Psoas muscle (tissue), 8 donors: Measurements from ENCODE around the gene ETDC. TPM values are rescaled to one million over a fixed set of nuclear protein-coding genes. Genes with fewer than 3 reads are reported as not detected.
"Not testable (repeated sequence)": the region's sequence is repeated elsewhere in the genome, so short reads cannot be mapped to it uniquely, and the experiment has no call there.

Source experiments
- ATAC-seq, 4 donors: fragments of 200-7000 bp; cut with Tn5 transposase; one replicate each; pipeline ENCODE4 v1.9.1; 2020; ENCODE audit warnings: moderate library complexity in 3 of 4, mild to moderate bottlenecking in 2 of 4
- DNase-seq, 2 donors: peaks; one replicate each; pipeline ENCODE4 v3.0.0-alpha.2; 2020
- H3K27ac ChIP-seq: fragments of 200-600 bp; one replicate; pipeline ENCODE4 v1.8.0; 2022
- H3K27me3 ChIP-seq, 3 donors: fragments of 200-600 bp in 1 of 3; one replicate each; pipeline versions ENCODE4 v1.6.1 to v1.8.0; 2013 to 2022; ENCODE audit warnings: low read length in 2 of 3, mild to moderate bottlenecking in 2 of 3, moderate library complexity in 1 of 3; ENCODE audit not compliant: insufficient read depth in 3 of 3
- H3K36me3 ChIP-seq, 2 donors: fragments of 200-600 bp in 1 of 2; one replicate each; pipeline versions ENCODE4 v1.6.1 to v1.8.0; 2013 to 2022; ENCODE audit warnings: low read depth in 1 of 2, mild to moderate bottlenecking in 1 of 2, moderate library complexity in 1 of 2; ENCODE audit not compliant: insufficient read depth in 1 of 2
- H3K4me1 ChIP-seq: fragments of 200-600 bp; one replicate; pipeline ENCODE4 v1.8.0; 2022
- H3K4me3 ChIP-seq: fragments of 200-600 bp; one replicate; pipeline ENCODE4 v1.8.0; 2022; ENCODE audit warnings: mild to moderate bottlenecking
- H3K9me3 ChIP-seq: fragments of 200-600 bp; one replicate; pipeline ENCODE4 v1.8.0; 2022
- WGBS, 3 donors: extraction: QIAGEN DNeasy Blood & Tissue Kit; methylation state at CpG; one replicate each; pipeline versions ENCODE4 v1.1.6 to v1.1.7; 2013; 5-methylcytosine and 5-hydroxymethylcytosine counted together
- intact Hi-C, 2 donors: fragments of 100-400 bp; cut with DNase I; formaldehyde crosslinking; loops; one replicate each; pipeline versions ENCODE4 v1.11.0 to v1.14.2; 2022
- polyA plus RNA-seq, 3 donors: library from polyadenylated mRNA; stranded (reverse); fragments of 200-250 nt; gene quantifications; one replicate each; pipeline ENCODE4 v1.2.3, GENCODE V29; 2013
- total RNA-seq, 4 donors: library from RNA; stranded (reverse); fragmentation: NEBNext Ultra II Directional in 2 of 4; extraction: Animal tissue kit (Norgen Biotek cat#: 25700) in 2 of 4; gene quantifications; one replicate each; pipeline versions ENCODE4 v1.2.1 to v1.2.4, GENCODE V29; 2021 to 2023
- TF ChIP-seq, protein P1 (sequence below): fragments of 200-600 bp; IDR thresholded peaks from one replicate; pipeline ENCODE4 v1.8.0; 2022; ENCODE audit warnings: antibody characterized with exemption
- donor health status: healthy with polysubstance abuse.
- donor health status: DM: no; HTN: no; CAD: no; lungs with moderate emphysema.
- donor health status: Bipolar disorder and iron deficiency.
- donor health status: healthy.
- donor health status: DM: yes; HTN: yes; CAD: no.
- donor health status: DM: no; HTN: no; CAD: no.
- donor health status: DM: no; HTN: no; CAD: no.
- donor health status: DM: yes; HTN: yes; CAD: no.

Gene ETDC
- total and polyA plus RNA-seq, 7 donors: not detected

- DNase-seq (no peak), ATAC-seq (peak in 1 of 4 donors; percentile 60)
- no peaks in the 10 kb centered on the region for H3K27me3 ChIP-seq
- H3K4me1 ChIP-seq: no peaks in the 10 kb centered on the region
- no peaks in the 10 kb centered on the region for H3K9me3 ChIP-seq
- no peaks in the 10 kb centered on the region for H3K36me3 ChIP-seq
- H3K27ac ChIP-seq: no peak overlapping the region
- WGBS, 3 donors: 55 to 88% (median 66%) methylated on average over 2 of the region's 2 CpGs
- TF ChIP-seq, protein P1, sequence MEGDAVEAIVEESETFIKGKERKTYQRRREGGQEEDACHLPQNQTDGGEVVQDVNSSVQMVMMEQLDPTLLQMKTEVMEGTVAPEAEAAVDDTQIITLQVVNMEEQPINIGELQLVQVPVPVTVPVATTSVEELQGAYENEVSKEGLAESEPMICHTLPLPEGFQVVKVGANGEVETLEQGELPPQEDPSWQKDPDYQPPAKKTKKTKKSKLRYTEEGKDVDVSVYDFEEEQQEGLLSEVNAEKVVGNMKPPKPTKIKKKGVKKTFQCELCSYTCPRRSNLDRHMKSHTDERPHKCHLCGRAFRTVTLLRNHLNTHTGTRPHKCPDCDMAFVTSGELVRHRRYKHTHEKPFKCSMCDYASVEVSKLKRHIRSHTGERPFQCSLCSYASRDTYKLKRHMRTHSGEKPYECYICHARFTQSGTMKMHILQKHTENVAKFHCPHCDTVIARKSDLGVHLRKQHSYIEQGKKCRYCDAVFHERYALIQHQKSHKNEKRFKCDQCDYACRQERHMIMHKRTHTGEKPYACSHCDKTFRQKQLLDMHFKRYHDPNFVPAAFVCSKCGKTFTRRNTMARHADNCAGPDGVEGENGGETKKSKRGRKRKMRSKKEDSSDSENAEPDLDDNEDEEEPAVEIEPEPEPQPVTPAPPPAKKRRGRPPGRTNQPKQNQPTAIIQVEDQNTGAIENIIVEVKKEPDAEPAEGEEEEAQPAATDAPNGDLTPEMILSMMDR: no peak
- H3K4me3 ChIP-seq: no peak overlapping the region
- intact Hi-C loops: no loop called here
These were observed 4.5 kb upstream of the ETDC start for GRCh38 chrX:135304741-135305140.

DNA sequence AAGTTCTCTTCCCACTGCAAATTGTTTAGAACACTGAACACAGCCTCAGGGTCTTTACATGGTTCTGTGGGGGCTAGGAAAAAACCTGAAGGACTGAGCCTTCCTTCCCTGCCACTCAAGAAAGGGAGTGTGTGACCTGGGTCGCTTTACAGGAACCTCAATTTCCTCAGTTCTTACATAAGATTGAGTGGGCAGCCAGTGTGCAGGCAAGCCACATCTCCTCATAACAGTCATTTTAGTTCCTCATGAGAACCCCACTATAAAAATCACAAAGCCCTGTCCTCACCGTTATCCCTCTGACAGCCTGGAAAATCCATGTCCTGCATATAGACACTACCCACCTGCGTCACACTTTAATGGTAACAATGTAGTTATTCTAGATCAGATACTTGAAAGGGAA is 2.1 kb upstream of the ETDC start:
- H3K27ac ChIP-seq: no peak overlapping the region
- no peaks in the 10 kb centered on the region for H3K9me3 ChIP-seq
- no peaks in the 10 kb centered on the region for H3K4me1 ChIP-seq
- 67 to 90% (median 81%) methylated on average over 3 of the region's 3 CpGs for WGBS, 3 donors
- H3K4me3 ChIP-seq: no peak overlapping the region
- no peaks in the 10 kb centered on the region for H3K27me3 ChIP-seq
- ATAC-seq (no peak), DNase-seq (no peak)
- TF ChIP-seq, protein P1: no peak
- intact Hi-C loops: no loop called here
- no peaks in the 10 kb centered on the region for H3K36me3 ChIP-seq

DNA sequence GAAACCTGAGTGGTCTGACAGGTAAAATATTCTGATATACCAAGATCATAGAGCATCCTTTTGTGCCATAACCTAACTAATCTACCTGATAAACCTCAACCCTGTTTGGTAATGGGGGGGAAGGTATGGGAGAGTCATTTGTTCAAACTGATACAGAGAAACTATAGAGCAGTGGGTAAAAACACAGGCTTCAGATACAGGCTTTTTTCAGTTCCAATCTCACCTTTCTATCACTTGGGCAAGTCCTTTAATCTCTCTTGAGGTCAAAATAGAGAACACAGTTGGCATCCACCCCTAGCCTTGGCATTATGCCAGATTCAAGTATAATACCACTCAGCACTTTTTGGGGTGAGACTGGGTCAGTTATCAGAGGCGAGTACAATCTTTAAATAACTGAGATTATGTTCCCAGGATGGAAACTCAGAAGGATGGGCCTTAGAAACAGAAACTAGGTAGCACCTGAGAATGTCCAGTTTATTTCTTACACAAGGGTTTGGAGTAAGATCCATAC is 880 bp upstream of the ETDC start:
- ATAC-seq (no peak), DNase-seq (no peak)
- TF ChIP-seq, protein P1: no peak
- H3K4me3 ChIP-seq: no peak overlapping the region
- 12 to 40% (median 18%) methylated on average over 1 of the region's 1 CpG for WGBS, 3 donors
- no peaks in the 10 kb centered on the region for H3K4me1 ChIP-seq
- no peaks in the 10 kb centered on the region for H3K27me3 ChIP-seq
- no peak overlapping the region for H3K27ac ChIP-seq
- no peaks in the 10 kb centered on the region for H3K9me3 ChIP-seq
- H3K36me3 ChIP-seq: no peaks in the 10 kb centered on the region
- intact Hi-C loops: no loop called here

DNA sequence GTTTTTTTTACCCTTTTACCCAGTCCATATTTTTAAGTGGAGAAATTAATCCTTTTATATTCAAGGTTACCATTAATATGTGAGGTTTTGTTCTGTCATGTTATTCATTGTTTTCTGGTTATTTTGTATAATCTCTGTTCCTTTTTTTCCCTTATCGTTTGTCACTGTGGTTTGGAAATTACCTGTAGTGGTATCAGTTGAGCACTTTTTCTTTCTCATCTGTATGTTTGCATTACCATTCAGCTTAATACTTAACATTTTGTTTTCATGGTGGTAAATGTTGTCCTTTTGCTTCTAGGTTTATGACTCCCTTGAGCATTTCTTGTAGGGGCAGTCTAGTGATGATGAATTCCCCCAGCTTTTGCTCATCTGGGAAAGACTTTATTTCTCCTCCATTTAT is 6.6 kb downstream of the ETDC start:
- H3K27ac ChIP-seq: no peak overlapping the region
- TF ChIP-seq, protein P1: no peak
- no peaks in the 10 kb centered on the region for H3K27me3 ChIP-seq
- ATAC-seq: no peak
- WGBS, 3 donors: 85 to 98% (median 91%) methylated on average over 1 of the region's 1 CpG
- no peaks in the 10 kb centered on the region for H3K4me1 ChIP-seq
- DNase-seq: no peak
- no peaks in the 10 kb centered on the region for H3K9me3 ChIP-seq
- H3K4me3 ChIP-seq: no peak overlapping the region
- H3K36me3 ChIP-seq: no peaks in the 10 kb centered on the region
- intact Hi-C loops: no loop called here

GRCh38 chrX:135324463-135324862 is 15.2 kb downstream of the ETDC start:
- H3K27me3 ChIP-seq: no peaks in the 10 kb centered on the region
- H3K4me3 ChIP-seq: no peak overlapping the region
- H3K36me3 ChIP-seq: no peaks in the 10 kb centered on the region
- 79 to 98% (median 91%) methylated on average over 4 to 5 of the region's 5 CpGs for WGBS, 3 donors
- H3K9me3 ChIP-seq: peaks cover 7% of the 10 kb centered on the region
- ATAC-seq (peak in 2 of 4 donors; percentile 43 to 52), DNase-seq (no peak)
- intact Hi-C loops: no loop called here
- TF ChIP-seq, protein P1: no peak
- H3K4me1 ChIP-seq: no peaks in the 10 kb centered on the region
- no peak overlapping the region for H3K27ac ChIP-seq

DNA sequence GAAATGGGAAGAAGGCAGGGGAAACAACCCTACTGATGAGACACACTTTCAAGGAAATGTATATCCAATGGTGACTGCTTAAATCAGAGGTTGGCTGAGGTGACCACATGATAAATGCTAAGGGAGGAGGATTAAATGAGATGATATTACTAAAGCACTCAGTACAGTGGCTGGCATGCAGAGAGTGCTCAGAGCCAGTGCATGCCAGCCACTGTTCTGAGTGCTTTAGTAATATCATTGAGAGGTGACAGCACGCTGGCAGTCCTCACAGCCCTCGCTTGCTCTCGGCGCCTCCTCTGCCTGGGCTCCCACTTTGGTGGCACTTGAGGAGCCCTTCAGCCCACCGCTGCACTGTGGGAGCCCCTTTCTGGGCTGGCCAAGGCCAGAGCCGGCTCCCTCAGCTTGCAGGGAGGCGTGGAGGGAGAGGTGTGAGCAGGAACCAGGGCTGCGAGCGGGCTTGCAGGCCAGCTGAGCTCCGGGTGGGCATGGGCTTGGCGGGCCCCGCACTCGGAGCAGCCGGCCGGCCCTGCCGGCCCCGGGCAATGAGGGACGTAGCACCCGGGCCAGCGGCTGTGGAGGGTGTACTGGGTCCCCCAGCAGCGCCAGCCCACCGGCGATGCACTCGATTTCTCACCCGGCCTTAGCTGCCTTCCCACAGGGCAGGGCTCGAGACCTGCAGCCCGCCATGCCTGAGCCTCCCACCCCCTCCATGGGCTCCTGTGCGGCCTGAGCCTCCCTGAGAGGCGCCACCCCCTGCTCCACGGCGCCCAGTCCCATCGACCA is 15.9 kb downstream of the ETDC start:
- DNase-seq, H3K36me3 ChIP-seq, H3K9me3 ChIP-seq, intact Hi-C loops, H3K4me1 ChIP-seq, ATAC-seq, H3K4me3 ChIP-seq, H3K27me3 ChIP-seq, H3K27ac ChIP-seq: not testable (repeated sequence)
- WGBS, 3 donors: 95 to 98% (median 96%) methylated on average over 14 to 30 of the region's 32 CpGs
